K562 (cell line): Measurements from ENCODE around the gene CPZ. TPM values are rescaled to one million over a fixed set of nuclear protein-coding genes. Genes with fewer than 3 reads are reported as not detected.

ENCODE experiments used
- ATF1 ChIP-seq, 2 experiments: fragments of 450-650 bp in 1 of 2; IDR thresholded peaks; 2 replicates each; pipeline ENCODE4 v1.6.1; 2016; ENCODE audit warnings: missing compliant biosample characterization in 1 of 2, missing genetic modification characterization in 1 of 2
- CBX2 ChIP-seq: fragments of 200-600 bp; sonication (generic); IDR thresholded peaks from one replicate; pipeline ENCODE4 v1.6.1; 2012; ENCODE audit warnings: mild to moderate bottlenecking, low read length, inconsistent platforms; ENCODE audit not compliant: insufficient read depth, poor library complexity, severe bottlenecking
- CEBPG ChIP-seq, 3 experiments: fragments of 200-800 bp in 1 of 3; sonication (Bioruptor generic) in 1 of 3; sonication (generic) in 1 of 3; formaldehyde crosslinking in 1 of 3; IDR thresholded peaks in 2 of 3; conservative IDR thresholded peaks in 1 of 3; 2 replicates each; pipeline versions ENCODE4 v1.6.1 to v1.8.0; 2016 to 2022; ENCODE audit warnings: missing compliant biosample characterization in 2 of 3, missing genetic modification characterization in 2 of 3, mild to moderate bottlenecking in 1 of 3, missing genetic modification reagents in 1 of 3
- ELF1 ChIP-seq: fragments of 200-800 bp; sonication (Bioruptor generic); IDR thresholded peaks from 2 replicates; pipeline ENCODE4 v1.6.1; 2016; ENCODE audit warnings: missing genetic modification characterization, missing compliant biosample characterization
- HCFC1 ChIP-seq: IDR thresholded peaks from 2 replicates; pipeline ENCODE4 v1.6.1; 2012; ENCODE audit warnings: low read depth, low read length, improper control_type of control experiment
- KLF1 ChIP-seq: fragments of 450-650 bp; IDR thresholded peaks from 2 replicates; pipeline ENCODE4 v1.6.1; 2016; ENCODE audit warnings: missing genetic modification characterization, missing compliant biosample characterization
- NR4A1 ChIP-seq, 2 experiments: fragments of 250-450 bp in 1 of 2; fragments of 450-650 bp in 1 of 2; sonication (Bioruptor Pico) in 1 of 2; IDR thresholded peaks; 2 replicates each; pipeline versions ENCODE4 v1.4.0 to v1.6.1; 2016 to 2020; ENCODE audit warnings: mild to moderate bottlenecking in 2 of 2, missing compliant biosample characterization in 1 of 2, missing genetic modification characterization in 1 of 2, moderate library complexity in 1 of 2
- PCBP1 ChIP-seq: fragments of 200-400 bp; formaldehyde crosslinking; IDR thresholded peaks from 2 replicates; pipeline ENCODE4 v1.6.1; 2018; ENCODE audit warnings: mild to moderate bottlenecking, low read depth, low read length; ENCODE audit not compliant: poor library complexity, severe bottlenecking
- RAD51 ChIP-seq: fragments of 450-650 bp; IDR thresholded peaks from 2 replicates; pipeline ENCODE4 v1.7.1; 2016; ENCODE audit warnings: low read depth, mild to moderate bottlenecking, borderline replicate concordance
- SREBF2 ChIP-seq: sonication (generic); formaldehyde crosslinking; IDR thresholded peaks from 2 replicates; pipeline ENCODE4 v1.4.0; 2020; ENCODE audit warnings: mild to moderate bottlenecking, missing genetic modification reagents
- SRSF3 ChIP-seq: fragments of 200-400 bp; formaldehyde crosslinking; IDR thresholded peaks from 2 replicates; pipeline ENCODE4 v1.6.1; 2016; ENCODE audit warnings: mild to moderate bottlenecking, low read length, moderate library complexity; ENCODE audit not compliant: insufficient read depth
- WHSC1 ChIP-seq: IDR thresholded peaks from one replicate; pipeline ENCODE4 v1.6.1; 2012; ENCODE audit warnings: low read length, control low read depth, inconsistent platforms
- ZFPM2 ChIP-seq: fragments of 250-450 bp; sonication (Bioruptor Pico); IDR thresholded peaks from 2 replicates; pipeline ENCODE4 v1.5.1; 2022; ENCODE audit warnings: mild to moderate bottlenecking
- ZNF354B ChIP-seq: fragments of 250-450 bp; sonication (Bioruptor Pico); IDR thresholded peaks from 2 replicates; pipeline ENCODE4 v1.4.0; 2020
- ZNF76 ChIP-seq: fragments of 250-450 bp; sonication (Bioruptor Pico); IDR thresholded peaks from 2 replicates; pipeline ENCODE4 v1.4.0; 2020; ENCODE audit warnings: mild to moderate bottlenecking, moderate library complexity, borderline replicate concordance
- polyA plus RNA-seq, 8 experiments: library from polyadenylated mRNA; depleted of rRNA in 4 of 8; stranded (reverse) in 5 of 8; unstranded in 3 of 8; fragments of >200 nt; fragmentation: Nextera tagmentation in 2 of 8; fragmentation: Illumina TruSeq in 1 of 8; extraction: Ambion mirVana in 2 of 8; extraction: Trizol in 1 of 8; gene quantifications; 2 replicates each; pipeline versions ENCODE4 v1.2.1 to v1.2.3, GENCODE V29; 2011 to 2014; ENCODE audit warnings: inconsistent platforms in 1 of 8, missing spikeins in 1 of 8
- total RNA-seq, 7 experiments: library from RNA; depleted of rRNA in 6 of 7; stranded (reverse); fragments of >200 nt in 6 of 7; fragmentation: Illumina TruSeq in 2 of 7; extraction: Trizol in 2 of 7; gene quantifications; 2 replicates each; pipeline versions ENCODE4 v1.2.1 to v1.2.3, GENCODE V29; 2011 to 2021; ENCODE audit warnings: low replicate concordance in 1 of 7
- TF ChIP-seq, protein P1 (sequence below): sonication (generic); formaldehyde crosslinking; IDR thresholded peaks from 2 replicates; pipeline ENCODE4 v1.8.0; 2023; ENCODE audit warnings: mild to moderate bottlenecking, missing genetic modification reagents
- TF ChIP-seq, protein P2 (sequence below): fragments of 250-450 bp; sonication (Bioruptor Pico); IDR thresholded peaks from 2 replicates; pipeline ENCODE4 v1.4.0; 2020; ENCODE audit warnings: mild to moderate bottlenecking
- TF ChIP-seq, protein P3 (sequence below): fragments of 450-650 bp; formaldehyde crosslinking; IDR thresholded peaks from 2 replicates; pipeline ENCODE4 v1.4.0; 2020; ENCODE audit warnings: mild to moderate bottlenecking, moderate library complexity

The CPZ gene
- total and polyA plus RNA-seq, 9 of the 15 experiments (the other 6 are each of a cell fraction or from before 2014, with no cell fraction given): 0.06 to 2.2 (median 1.2) TPM; not detected in 1

DNA sequence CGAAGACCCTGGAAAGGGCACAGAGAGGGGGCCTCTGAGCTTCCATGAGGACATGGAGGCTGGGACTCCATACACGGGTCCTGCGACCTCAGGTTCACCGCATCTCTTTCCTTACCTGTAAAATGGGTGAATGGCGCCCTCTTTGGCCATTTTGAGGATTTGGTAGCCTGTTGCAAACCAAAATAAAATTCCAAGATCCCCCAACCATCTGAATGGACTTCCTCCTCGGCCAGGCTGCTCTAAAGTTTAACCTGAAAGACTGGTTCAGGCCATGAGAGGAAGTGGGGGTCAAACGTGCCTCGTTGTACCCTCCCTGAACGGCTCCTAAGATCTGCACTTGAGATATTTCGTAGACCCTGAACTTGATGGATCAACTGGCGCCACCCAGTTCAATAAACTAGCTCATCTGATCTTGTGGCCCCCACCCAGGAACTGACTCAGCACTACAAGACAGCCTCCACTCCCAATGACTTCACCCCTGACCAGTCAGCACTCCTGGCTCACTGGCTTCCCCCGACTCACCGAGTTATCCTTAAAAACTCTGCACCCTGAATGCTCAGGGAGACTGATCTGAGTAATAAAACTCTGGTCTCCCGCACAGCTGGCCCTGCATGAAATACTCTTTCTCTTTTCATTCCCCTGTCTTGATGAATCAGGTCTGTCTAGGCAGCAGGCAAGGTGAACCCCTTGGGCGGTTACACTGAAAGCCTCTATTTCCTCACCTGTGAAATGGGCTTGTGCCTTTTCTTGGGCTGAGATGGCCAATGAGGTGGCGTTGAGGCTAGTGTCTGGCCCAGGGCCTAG is 45.3 kb upstream of the CPZ start (continued):
- TF ChIP-seq NR4A1 (CRISPR knock-in tag; IDR thresholded peaks at IDR 0.05) (no peak), NR4A1 (tag; IDR thresholded peaks at IDR 0.05) (no peak; the same call in 1 of the 2 replicates), KLF1 (tag) (no peak), ZFPM2 (CRISPR knock-in tag) (no peak), SRSF3 (no peak), CBX2 (no peak), WHSC1 (no peak), HCFC1 (no peak), ATF1 (CRISPR knock-in tag; IDR thresholded peaks at IDR 0.05) (no peak), ATF1 (tag; IDR thresholded peaks at IDR 0.05) (peak; percentile 60), CEBPG (CRISPR knock-in tag; IDR thresholded peaks at IDR 0.05) (0 out of 2 replicates have a peak, but pooled peaks have one; percentile 33), CEBPG (tag; conservative IDR thresholded peaks at IDR 0.05 in 1 of 2, IDR thresholded peaks at IDR 0.05 in 1 of 2) (no peak), ZNF354B (CRISPR knock-in tag) (no peak), ZNF76 (CRISPR knock-in tag) (no peak), SREBF2 (no peak), ELF1 (tag) (peak; percentile 47), PCBP1 (no peak), RAD51 (no peak)
- TF ChIP-seq, protein P1, sequence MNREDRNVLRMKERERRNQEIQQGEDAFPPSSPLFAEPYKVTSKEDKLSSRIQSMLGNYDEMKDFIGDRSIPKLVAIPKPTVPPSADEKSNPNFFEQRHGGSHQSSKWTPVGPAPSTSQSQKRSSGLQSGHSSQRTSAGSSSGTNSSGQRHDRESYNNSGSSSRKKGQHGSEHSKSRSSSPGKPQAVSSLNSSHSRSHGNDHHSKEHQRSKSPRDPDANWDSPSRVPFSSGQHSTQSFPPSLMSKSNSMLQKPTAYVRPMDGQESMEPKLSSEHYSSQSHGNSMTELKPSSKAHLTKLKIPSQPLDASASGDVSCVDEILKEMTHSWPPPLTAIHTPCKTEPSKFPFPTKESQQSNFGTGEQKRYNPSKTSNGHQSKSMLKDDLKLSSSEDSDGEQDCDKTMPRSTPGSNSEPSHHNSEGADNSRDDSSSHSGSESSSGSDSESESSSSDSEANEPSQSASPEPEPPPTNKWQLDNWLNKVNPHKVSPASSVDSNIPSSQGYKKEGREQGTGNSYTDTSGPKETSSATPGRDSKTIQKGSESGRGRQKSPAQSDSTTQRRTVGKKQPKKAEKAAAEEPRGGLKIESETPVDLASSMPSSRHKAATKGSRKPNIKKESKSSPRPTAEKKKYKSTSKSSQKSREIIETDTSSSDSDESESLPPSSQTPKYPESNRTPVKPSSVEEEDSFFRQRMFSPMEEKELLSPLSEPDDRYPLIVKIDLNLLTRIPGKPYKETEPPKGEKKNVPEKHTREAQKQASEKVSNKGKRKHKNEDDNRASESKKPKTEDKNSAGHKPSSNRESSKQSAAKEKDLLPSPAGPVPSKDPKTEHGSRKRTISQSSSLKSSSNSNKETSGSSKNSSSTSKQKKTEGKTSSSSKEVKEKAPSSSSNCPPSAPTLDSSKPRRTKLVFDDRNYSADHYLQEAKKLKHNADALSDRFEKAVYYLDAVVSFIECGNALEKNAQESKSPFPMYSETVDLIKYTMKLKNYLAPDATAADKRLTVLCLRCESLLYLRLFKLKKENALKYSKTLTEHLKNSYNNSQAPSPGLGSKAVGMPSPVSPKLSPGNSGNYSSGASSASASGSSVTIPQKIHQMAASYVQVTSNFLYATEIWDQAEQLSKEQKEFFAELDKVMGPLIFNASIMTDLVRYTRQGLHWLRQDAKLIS (CRISPR knock-in tag): no peak
- TF ChIP-seq, protein P2, sequence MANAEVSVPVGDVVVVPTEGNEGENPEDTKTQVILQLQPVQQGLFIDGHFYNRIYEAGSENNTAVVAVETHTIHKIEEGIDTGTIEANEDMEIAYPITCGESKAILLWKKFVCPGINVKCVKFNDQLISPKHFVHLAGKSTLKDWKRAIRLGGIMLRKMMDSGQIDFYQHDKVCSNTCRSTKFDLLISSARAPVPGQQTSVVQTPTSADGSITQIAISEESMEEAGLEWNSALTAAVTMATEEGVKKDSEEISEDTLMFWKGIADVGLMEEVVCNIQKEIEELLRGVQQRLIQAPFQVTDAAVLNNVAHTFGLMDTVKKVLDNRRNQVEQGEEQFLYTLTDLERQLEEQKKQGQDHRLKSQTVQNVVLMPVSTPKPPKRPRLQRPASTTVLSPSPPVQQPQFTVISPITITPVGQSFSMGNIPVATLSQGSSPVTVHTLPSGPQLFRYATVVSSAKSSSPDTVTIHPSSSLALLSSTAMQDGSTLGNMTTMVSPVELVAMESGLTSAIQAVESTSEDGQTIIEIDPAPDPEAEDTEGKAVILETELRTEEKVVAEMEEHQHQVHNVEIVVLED (CRISPR knock-in tag): no peak
- TF ChIP-seq, protein P3, sequence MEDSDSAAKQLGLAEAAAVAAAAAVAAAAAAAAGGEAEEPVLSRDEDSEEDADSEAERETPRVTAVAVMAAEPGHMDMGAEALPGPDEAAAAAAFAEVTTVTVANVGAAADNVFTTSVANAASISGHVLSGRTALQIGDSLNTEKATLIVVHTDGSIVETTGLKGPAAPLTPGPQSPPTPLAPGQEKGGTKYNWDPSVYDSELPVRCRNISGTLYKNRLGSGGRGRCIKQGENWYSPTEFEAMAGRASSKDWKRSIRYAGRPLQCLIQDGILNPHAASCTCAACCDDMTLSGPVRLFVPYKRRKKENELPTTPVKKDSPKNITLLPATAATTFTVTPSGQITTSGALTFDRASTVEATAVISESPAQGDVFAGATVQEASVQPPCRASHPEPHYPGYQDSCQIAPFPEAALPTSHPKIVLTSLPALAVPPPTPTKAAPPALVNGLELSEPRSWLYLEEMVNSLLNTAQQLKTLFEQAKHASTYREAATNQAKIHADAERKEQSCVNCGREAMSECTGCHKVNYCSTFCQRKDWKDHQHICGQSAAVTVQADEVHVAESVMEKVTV (CRISPR knock-in tag): peak; percentile 42; the same call in 1 of the 2 replicates
